SK-N-SH (cell line): ENCODE results near the gene NADSYN1.

Source experiments
- CTCF ChIP-seq: fragments of 200-600 bp; sonication (generic); IDR thresholded peaks from 2 replicates; pipeline ENCODE4 v1.6.1; 2017; ENCODE audit warnings: antibody characterized with exemption, mild to moderate bottlenecking, moderate library complexity
- FOSL2 ChIP-seq: IDR thresholded peaks from 2 replicates; pipeline ENCODE4 v1.4.0; 2012; ENCODE audit warnings: low read depth, mild to moderate bottlenecking, moderate library complexity, borderline replicate concordance
- FOXM1 ChIP-seq: IDR thresholded peaks from 2 replicates; pipeline ENCODE4 v1.4.0; 2012; ENCODE audit warnings: low read depth, mild to moderate bottlenecking
- IRF3 ChIP-seq: fragments of 150-350 bp; IDR thresholded peaks from 2 replicates; pipeline ENCODE4 v1.6.1; 2016; ENCODE audit warnings: mild to moderate bottlenecking, low read depth, low read length
- MAX ChIP-seq: IDR thresholded peaks from 2 replicates; pipeline ENCODE4 v1.4.0; 2012; ENCODE audit warnings: low read depth
- POLR2AphosphoS5 ChIP-seq: IDR thresholded peaks from 2 replicates; pipeline ENCODE4 v1.6.1; 2012; ENCODE audit warnings: low read depth, low read length
- RAD21 ChIP-seq: IDR thresholded peaks from 2 replicates; pipeline ENCODE4 v1.6.1; 2012; ENCODE audit warnings: mild to moderate bottlenecking, low read length
- RFX5 ChIP-seq: IDR thresholded peaks from 2 replicates; pipeline ENCODE4 v1.6.1; 2012; ENCODE audit warnings: mild to moderate bottlenecking, improper control_type of control experiment, low read length
- SIN3A ChIP-seq: IDR thresholded peaks from 2 replicates; pipeline ENCODE4 v1.6.1; 2012; ENCODE audit warnings: low read depth, mild to moderate bottlenecking, low read length, moderate library complexity, borderline replicate concordance
- SMC3 ChIP-seq: IDR thresholded peaks from 2 replicates; pipeline ENCODE4 v1.6.1; 2012; ENCODE audit warnings: low read depth, low read length, improper control_type of control experiment
- TAF1 ChIP-seq: IDR thresholded peaks from 2 replicates; pipeline ENCODE4 v1.6.1; 2012; ENCODE audit warnings: low read depth, mild to moderate bottlenecking, low read length, moderate library complexity, borderline replicate concordance
- TCF12 ChIP-seq: IDR thresholded peaks from 2 replicates; pipeline ENCODE4 v1.4.0; 2012
- TEAD4 ChIP-seq: IDR thresholded peaks from 2 replicates; pipeline ENCODE4 v1.4.0; 2012; ENCODE audit warnings: mild to moderate bottlenecking, borderline replicate concordance; ENCODE audit not compliant: insufficient read depth

- TF ChIP-seq POLR2AphosphoS5 (no peak), MAX (no peak), FOXM1 (no peak), CTCF (no peak), SMC3 (no peak), RAD21 (no peak), TEAD4 (no peak), IRF3 (no peak), TAF1 (no peak), TCF12 (no peak), FOSL2 (no peak), RFX5 (no peak), SIN3A (no peak)
Observed at GRCh38 chr11:71451596-71452198, 1.3 kb upstream of the NADSYN1 start.
